ACC112 (cell line): ENCODE measurements around the gene AP2A2.

Experiments
- H2AFZ ChIP-seq: fragments of 200-600 bp; sonication (generic); one replicate; pipeline ENCODE4 v1.6.0; 2017; ENCODE audit warnings: antibody characterized with exemption, low read length; ENCODE audit not compliant: unreplicated experiment
- H3K27ac ChIP-seq: fragments of 200-600 bp; sonication (generic); 2 replicates; pipeline ENCODE4 v1.5.1; 2014; ENCODE audit warnings: low read depth, mild to moderate bottlenecking, antibody characterized with exemption, low read length, moderate library complexity
- H3K27me3 ChIP-seq: fragments of 200-600 bp; sonication (generic); 2 replicates; pipeline ENCODE4 v1.6.1; 2014; ENCODE audit warnings: mild to moderate bottlenecking, antibody characterized with exemption, low read length, moderate library complexity, mixed read lengths; ENCODE audit not compliant: insufficient read depth
- H3K36me3 ChIP-seq: fragments of 200-600 bp; sonication (generic); 2 replicates; pipeline ENCODE4 v1.6.1; 2016; ENCODE audit warnings: mild to moderate bottlenecking, antibody characterized with exemption, low read length, moderate library complexity, mixed read lengths; ENCODE audit not compliant: insufficient read depth
- H3K4me1 ChIP-seq: fragments of 200-600 bp; sonication (generic); one replicate; pipeline ENCODE4 v1.6.1; 2016; ENCODE audit warnings: low read length, mixed read lengths; ENCODE audit not compliant: insufficient read depth, unreplicated experiment, control insufficient read depth
- H3K4me3 ChIP-seq: fragments of 200-600 bp; sonication (generic); 2 replicates; pipeline ENCODE4 v1.5.1; 2014; ENCODE audit warnings: mild to moderate bottlenecking, low read depth, low read length
- H3K79me2 ChIP-seq: fragments of 200-600 bp; sonication (generic); one replicate; pipeline ENCODE4 v1.6.0; 2016; ENCODE audit warnings: low read length; ENCODE audit not compliant: control insufficient read depth, unreplicated experiment, insufficient read depth

The AP2A2 gene

GRCh38 chr11:986270-986951 is 60.7 kb downstream of the AP2A2 start:
- Histone ChIP-seq H3K27ac (no peak overlapping the region), H3K4me1 (no peaks in the 10 kb centered on the region), H3K4me3 (no peak overlapping the region), H2AFZ (no peak overlapping the region), H3K79me2 (peaks cover 2% of the 10 kb centered on the region), H3K36me3 (peaks cover 6% of the 10 kb centered on the region; the same call in 1 of the 2 replicates), H3K27me3 (no peaks in the 10 kb centered on the region)

- no peak overlapping the region for H2AFZ ChIP-seq
- H3K27me3 ChIP-seq = no peaks in the 10 kb centered on the region
- peaks cover 2% of the 10 kb centered on the region for H3K79me2 ChIP-seq
- H3K4me3 ChIP-seq = no peak overlapping the region
- peaks cover 6% of the 10 kb centered on the region; the same call in 1 of the 2 replicates for H3K36me3 ChIP-seq
- H3K27ac ChIP-seq = no peak overlapping the region
- H3K4me1 ChIP-seq = no peaks in the 10 kb centered on the region
Observed at GRCh38 chr11:986952-987305, 61.3 kb downstream of the AP2A2 start.

- no peaks in the 10 kb centered on the region for H3K27me3 ChIP-seq
- H3K4me1 ChIP-seq = no peaks in the 10 kb centered on the region
- peaks cover 3% of the 10 kb centered on the region; the same call in 1 of the 2 replicates for H3K36me3 ChIP-seq
- H3K27ac ChIP-seq = no peak overlapping the region
- H3K79me2 ChIP-seq = peaks cover 2% of the 10 kb centered on the region
- H3K4me3 ChIP-seq = no peak overlapping the region
- H2AFZ ChIP-seq = no peak overlapping the region
Observed at GRCh38 chr11:987671-988070, 62.0 kb downstream of the AP2A2 start.

- Histone ChIP-seq H3K27ac (no peak overlapping the region), H3K4me3 (no peak overlapping the region), H3K27me3 (no peaks in the 10 kb centered on the region), H3K4me1 (no peaks in the 10 kb centered on the region), H3K79me2 (no peaks in the 10 kb centered on the region), H2AFZ (no peak overlapping the region), H3K36me3 (peaks cover 3% of the 10 kb centered on the region; the same call in 1 of the 2 replicates)
Observed at GRCh38 chr11:990101-990500, 64.4 kb downstream of the AP2A2 start.

GRCh38 chr11:991034-991433 is 65.4 kb downstream of the AP2A2 start:
- peaks cover 3% of the 10 kb centered on the region; the same call in 1 of the 2 replicates for H3K36me3 ChIP-seq
- H2AFZ ChIP-seq = no peak overlapping the region
- no peaks in the 10 kb centered on the region for H3K4me1 ChIP-seq
- no peaks in the 10 kb centered on the region for H3K79me2 ChIP-seq
- no peak overlapping the region for H3K4me3 ChIP-seq
- H3K27me3 ChIP-seq = no peaks in the 10 kb centered on the region
- no peak overlapping the region for H3K27ac ChIP-seq

GRCh38 chr11:991711-992307 is 66.1 kb downstream of the AP2A2 start:
- H3K36me3 ChIP-seq = peaks cover under 1% of the 10 kb centered on the region; the same call in 1 of the 2 replicates

GRCh38 chr11:992577-992976 is 66.9 kb downstream of the AP2A2 start:
- Histone ChIP-seq H3K36me3 (no peaks in the 10 kb centered on the region), H2AFZ (no peak overlapping the region), H3K4me3 (no peak overlapping the region), H3K79me2 (no peaks in the 10 kb centered on the region), H3K27me3 (no peaks in the 10 kb centered on the region), H3K4me1 (no peaks in the 10 kb centered on the region), H3K27ac (no peak overlapping the region)

More at GRCh38 chr11:991711-992307, 66.1 kb downstream of the AP2A2 start:
- H3K27me3 ChIP-seq = no peaks in the 10 kb centered on the region
- no peak overlapping the region for H3K27ac ChIP-seq
- no peaks in the 10 kb centered on the region for H3K4me1 ChIP-seq
- H3K79me2 ChIP-seq = no peaks in the 10 kb centered on the region
- H3K4me3 ChIP-seq = no peak overlapping the region
- H2AFZ ChIP-seq = no peak overlapping the region

- no peaks in the 10 kb centered on the region for H3K36me3 ChIP-seq
- H3K4me3 ChIP-seq = no peak overlapping the region
- no peaks in the 10 kb centered on the region for H3K27me3 ChIP-seq
- H2AFZ ChIP-seq = no peak overlapping the region
- H3K79me2 ChIP-seq = no peaks in the 10 kb centered on the region
- no peaks in the 10 kb centered on the region for H3K4me1 ChIP-seq
- no peak overlapping the region for H3K27ac ChIP-seq
Observed at GRCh38 chr11:993632-994167, 68.0 kb downstream of the AP2A2 start.

GRCh38 chr11:995044-995751 is 69.5 kb downstream of the AP2A2 start:
- no peaks in the 10 kb centered on the region for H3K36me3 ChIP-seq

GRCh38 chr11:995752-996420 is 70.2 kb downstream of the AP2A2 start:
- H3K27ac ChIP-seq = no peak overlapping the region
- no peaks in the 10 kb centered on the region for H3K27me3 ChIP-seq
- H3K4me3 ChIP-seq = no peak overlapping the region
- no peaks in the 10 kb centered on the region for H3K4me1 ChIP-seq
- H3K79me2 ChIP-seq = no peaks in the 10 kb centered on the region
- no peaks in the 10 kb centered on the region for H3K36me3 ChIP-seq
- H2AFZ ChIP-seq = no peak overlapping the region

More at GRCh38 chr11:995044-995751, 69.5 kb downstream of the AP2A2 start:
- Histone ChIP-seq H3K4me1 (no peaks in the 10 kb centered on the region), H2AFZ (no peak overlapping the region), H3K27ac (no peak overlapping the region), H3K27me3 (no peaks in the 10 kb centered on the region), H3K4me3 (no peak overlapping the region), H3K79me2 (no peaks in the 10 kb centered on the region)
